PC-9 (cell line): ENCODE measurements around the gene AMPD2. TPM values are rescaled to one million over a fixed set of nuclear protein-coding genes. Genes with fewer than 3 reads are reported as not detected.

ENCODE experiments used
- total RNA-seq: library from RNA; stranded (reverse); gene quantifications from 2 replicates; pipeline ENCODE4 v1.2.3, GENCODE V29; 2021

Gene AMPD2
- total RNA-seq, 1 experiment from 2014 or later: 66.7 TPM

Other genes with a start within 250 kb of the AMPD2 start
- 25.7 and 27.9 TPM in 2 replicates for gene SORT1, start 221.9 kb upstream of the AMPD2 start, total RNA-seq
- gene PSMA5, start 193.4 kb upstream of the AMPD2 start, total RNA-seq: 168 and 172 TPM in 2 replicates
- 0.09 and 0.28 TPM in 2 replicates for gene SYPL2, start 153.3 kb upstream of the AMPD2 start, total RNA-seq
- gene ATXN7L2, start 135.9 kb upstream of the AMPD2 start, total RNA-seq: 4.7 and 5.7 TPM in 2 replicates
- 11.6 and 11.7 TPM in 2 replicates for gene CYB561D1, start 125.7 kb upstream of the AMPD2 start, total RNA-seq
- gene AMIGO1, start 110.1 kb upstream of the AMPD2 start, total RNA-seq: 4.1 and 4.2 TPM in 2 replicates
- gene GPR61, start 80.0 kb upstream of the AMPD2 start, total RNA-seq: not detected in 2 replicates
- gene GNAI3, start 71.2 kb upstream of the AMPD2 start, total RNA-seq: 7.6 and 10.0 TPM in 2 replicates
- 0.52 and 0.63 TPM in 2 replicates for gene GNAT2, start 221 bp upstream of the AMPD2 start, total RNA-seq
- 38.8 and 52.0 TPM in 2 replicates for gene GSTM4, start 36.3 kb downstream of the AMPD2 start, total RNA-seq
- gene GSTM2, start 48.2 kb downstream of the AMPD2 start, total RNA-seq: 9.3 and 10.2 TPM in 2 replicates
- gene GSTM1, start 68.0 kb downstream of the AMPD2 start, total RNA-seq: not detected in 2 replicates
- not detected in 2 replicates for gene GSTM5, start 92.4 kb downstream of the AMPD2 start, total RNA-seq
- gene GSTM3, start 121.2 kb downstream of the AMPD2 start, total RNA-seq: 101 and 110 TPM in 2 replicates
- gene EPS8L3, start 144.1 kb downstream of the AMPD2 start, total RNA-seq: 0.68 and 1.2 TPM in 2 replicates